Spleen (tissue), 13 donors: Measurements from ENCODE around the gene STRN4. TPM values are rescaled to one million over a fixed set of nuclear protein-coding genes. Genes with fewer than 3 reads are reported as not detected.

Source experiments
- DNase-seq: peaks from one replicate; pipeline ENCODE4 v3.0.0-alpha.2; 2020
- H3K27ac ChIP-seq, 8 donors: fragments of 200-600 bp; sonication (generic) in 7 of 8; 1 replicate in 4 of 8; 2 replicates in 4 of 8; pipeline versions ENCODE4 v1.5.0 to v1.8.0; 2016 to 2021; ENCODE audit warnings: inconsistent platforms in 4 of 8, mild to moderate bottlenecking in 4 of 8, moderate library complexity in 1 of 8
- H3K27me3 ChIP-seq, 7 donors: fragments of 200-600 bp; sonication (generic) in 6 of 7; replicated peaks in 1 of 7; 1 replicate in 4 of 7; 2 replicates in 3 of 7; pipeline versions ENCODE4 v1.5.0 to v1.8.0; 2016 to 2021; ENCODE audit warnings: inconsistent platforms in 3 of 7, mild to moderate bottlenecking in 1 of 7
- H3K36me3 ChIP-seq, 6 donors: fragments of 200-600 bp; sonication (generic) in 5 of 6; 1 replicate in 4 of 6; 2 replicates in 2 of 6; pipeline versions ENCODE4 v1.5.0 to v1.8.0; 2016 to 2021; ENCODE audit warnings: inconsistent platforms in 2 of 6
- H3K4me1 ChIP-seq, 6 donors: fragments of 200-600 bp; sonication (generic) in 5 of 6; 1 replicate in 3 of 6; 2 replicates in 3 of 6; pipeline versions ENCODE4 v1.5.0 to v1.8.0; 2016 to 2021; ENCODE audit warnings: inconsistent platforms in 3 of 6
- H3K4me3 ChIP-seq, 8 donors: fragments of 200-600 bp; sonication (generic) in 7 of 8; 1 replicate in 4 of 8; 2 replicates in 4 of 8; pipeline versions ENCODE4 v1.5.0 to v1.8.0; 2016 to 2021; ENCODE audit warnings: inconsistent platforms in 4 of 8, mild to moderate bottlenecking in 4 of 8, moderate library complexity in 2 of 8
- H3K9me3 ChIP-seq, 8 donors: fragments of 200-600 bp; sonication (generic) in 7 of 8; 1 replicate in 4 of 8; 2 replicates in 4 of 8; pipeline versions ENCODE4 v1.5.0 to v1.8.0; 2016 to 2021; ENCODE audit warnings: inconsistent platforms in 4 of 8
- CTCF ChIP-seq, 11 experiments: fragments of 200-600 bp in 7 of 11; fragments of 450-650 bp in 4 of 11; sonication (generic) in 4 of 11; IDR thresholded peaks in 8 of 11; conservative IDR thresholded peaks in 3 of 11; 1 replicate in 7 of 11; 2 replicates in 4 of 11; pipeline versions ENCODE4 v1.4.0 to v1.8.0; 2016 to 2021; ENCODE audit warnings: antibody characterized with exemption in 11 of 11, inconsistent platforms in 4 of 11, mild to moderate bottlenecking in 1 of 11
- POLR2A ChIP-seq, 3 donors: fragments of 450-650 bp; IDR thresholded peaks; one replicate each; pipeline ENCODE4 v1.5.1; 2017; ENCODE audit warnings: antibody characterized with exemption in 3 of 3, mild to moderate bottlenecking in 1 of 3
- POLR2AphosphoS5 ChIP-seq, 3 donors: sonication (generic); formaldehyde crosslinking; IDR thresholded peaks; one replicate each; pipeline ENCODE4 v1.5.1; 2017; ENCODE audit warnings: antibody characterized with exemption in 3 of 3
- WGBS, 5 donors: extraction: QIAGEN DNeasy Blood & Tissue Kit in 3 of 5; methylation state at CpG; one replicate each; pipeline versions ENCODE4 v1.1.5 to v1.1.7; 2013 to 2018; 5-methylcytosine and 5-hydroxymethylcytosine counted together
- intact Hi-C: fragments of 100-400 bp; cut with DNase I; formaldehyde crosslinking; loops from one replicate; pipeline ENCODE4 v1.15.0; 2023; ENCODE audit warnings: low total_unique reads
- long read RNA-seq, 2 donors: transcript quantifications; one replicate each; lab custom pipeline, GENCODE V29; 2026
- polyA plus RNA-seq, 3 donors: library from polyadenylated mRNA; stranded (reverse); fragments of 200-250 nt; gene quantifications; one replicate each; pipeline ENCODE4 v1.2.1, GENCODE V29; 2013
- total RNA-seq, 7 donors: library from RNA; depleted of rRNA in 3 of 7; stranded (reverse); fragments of >200 nt in 3 of 7; fragmentation: NEBNext Ultra II Directional in 4 of 7; extraction: Animal tissue kit (Norgen Biotek cat#: 25700) in 4 of 7; gene quantifications; one replicate each; pipeline versions ENCODE4 v1.1.0 to v1.2.1, GENCODE V29; 2016 to 2021
- donor health status: healthy with polysubstance abuse.
- donor health status: DM: no; HTN: no; CAD: no; lungs with moderate emphysema.
- donor health status: DM: no; HTN: no; CAD: no.
- donor health status: Bipolar disorder and iron deficiency.
- donor health status: healthy.
- donor health status: DM: no; HTN: no; CAD: no.
- donor health status: DM: yes; HTN: yes; CAD: no.

STRN4 gene
- total RNA-seq (100 to 1,000 TPM in 5 of 7 donors, 10 to 100 TPM in 2; 90.1 to 143 (median 107) TPM), polyA plus RNA-seq (10 to 100 TPM; 28.2 to 70.7 (median 30.0) TPM)
- long read RNA-seq, donor 1, transcript STRN4-201 (18 exons, 3,210 nt) = minor isoform, 5 of 43 reads
- long read RNA-seq, donor 1, transcript STRN4-222 (1 exons, 2,240 nt) = major isoform, 28 of 43 reads
- long read RNA-seq, donor 1, partial matches to known transcripts = 5 of 43 reads
- long read RNA-seq, donor 1, other reads (novel, unspliced or antisense) = 0 of 43 reads
- long read RNA-seq, donor 2, transcript STRN4-201 (18 exons, 3,210 nt) = minor isoform, 5 of 32 reads
- long read RNA-seq, donor 2, transcript STRN4-222 (1 exons, 2,240 nt) = major isoform, 22 of 32 reads
- long read RNA-seq, donor 2, partial matches to known transcripts = 0 of 32 reads
- long read RNA-seq, donor 2, other reads (novel, unspliced or antisense) = 0 of 32 reads

- intact Hi-C loops = no loop called here
- DNase-seq = peak; percentile 90
- H3K9me3 ChIP-seq = no peaks in the 10 kb centered on the region
- H3K4me1 ChIP-seq = peaks cover 34 to 80% (median 58%) of the 10 kb centered on the region in 6 donors
- peaks cover 0 to 40% (median 2%) of the 10 kb centered on the region in 6 donors for H3K36me3 ChIP-seq
- WGBS, 5 donors = 1 to 3% (median 2%) methylated on average over 12 to 74 of the region's 74 CpGs
- H3K27ac ChIP-seq = peak within 1 kb of the TSS; percentile 82 to 97 (median 92)
- H3K4me3 ChIP-seq = peak within 1 kb of the TSS; percentile 82 to 99 (median 90)
- no peaks in the 10 kb centered on the region for H3K27me3 ChIP-seq
- TF ChIP-seq CTCF (IDR thresholded peaks at IDR 0.05 in 8 of 11, conservative IDR thresholded peaks at IDR 0.05 in 3 of 11) (no peak), POLR2A (IDR thresholded peaks at IDR 0.05) (peak in 1 of 3 donors; percentile 52), POLR2AphosphoS5 (IDR thresholded peaks at IDR 0.05) (peak in 2 of 3 donors; percentile 32 to 54)
Measured at GRCh38 chr19:46746281-46747057, at the start of gene STRN4. Gene STRN4, minus strand, starts transcription at chr19:46746450. Its CDS starts 20 bp downstream, at chr19:46746430.

GRCh38 chr19:46791944-46792343 lies 45.7 kb upstream of the STRN4 start:
- no peaks in the 10 kb centered on the region for H3K36me3 ChIP-seq
- no peaks in the 10 kb centered on the region for H3K27me3 ChIP-seq
- DNase-seq = no peak
- TF ChIP-seq CTCF (IDR thresholded peaks at IDR 0.05 in 8 of 11, conservative IDR thresholded peaks at IDR 0.05 in 3 of 11) (no peak), POLR2A (IDR thresholded peaks at IDR 0.05) (no peak), POLR2AphosphoS5 (IDR thresholded peaks at IDR 0.05) (no peak)
- H3K4me1 ChIP-seq = peaks cover 5 to 38% (median 18%) of the 10 kb centered on the region in 6 donors
- no peak overlapping the region for H3K4me3 ChIP-seq
- H3K9me3 ChIP-seq = no peaks in the 10 kb centered on the region
- H3K27ac ChIP-seq = peak overlapping the region in 3 of 8 donors; percentile 16 to 44 (median 38)
- 12 to 33% (median 19%) methylated on average over 5 of the region's 5 CpGs for WGBS, 5 donors
- intact Hi-C loops = no loop called here

GRCh38 chr19:46789371-46789770 lies 43.1 kb upstream of the STRN4 start:
- no peaks in the 10 kb centered on the region for H3K36me3 ChIP-seq
- H3K4me1 ChIP-seq = peaks cover 13 to 64% (median 43%) of the 10 kb centered on the region in 6 donors
- no peak overlapping the region for H3K4me3 ChIP-seq
- TF ChIP-seq CTCF (IDR thresholded peaks at IDR 0.05 in 8 of 11, conservative IDR thresholded peaks at IDR 0.05 in 3 of 11) (no peak), POLR2AphosphoS5 (IDR thresholded peaks at IDR 0.05) (no peak), POLR2A (IDR thresholded peaks at IDR 0.05) (no peak)
- intact Hi-C loops = no loop called here
- no peaks in the 10 kb centered on the region for H3K27me3 ChIP-seq
- WGBS, 5 donors = 88 to 97% (median 93%) methylated on average over 8 of the region's 8 CpGs
- H3K27ac ChIP-seq = peak overlapping the region in 1 of 8 donors; percentile 85
- no peaks in the 10 kb centered on the region for H3K9me3 ChIP-seq
- DNase-seq = no peak
